ENCODE results near the gene KCTD8. TPM values are rescaled to one million over a fixed set of nuclear protein-coding genes. Genes with fewer than 3 reads are reported as not detected.

KCTD8 gene
- not detected in 2 replicates for total RNA-seq

DNA sequence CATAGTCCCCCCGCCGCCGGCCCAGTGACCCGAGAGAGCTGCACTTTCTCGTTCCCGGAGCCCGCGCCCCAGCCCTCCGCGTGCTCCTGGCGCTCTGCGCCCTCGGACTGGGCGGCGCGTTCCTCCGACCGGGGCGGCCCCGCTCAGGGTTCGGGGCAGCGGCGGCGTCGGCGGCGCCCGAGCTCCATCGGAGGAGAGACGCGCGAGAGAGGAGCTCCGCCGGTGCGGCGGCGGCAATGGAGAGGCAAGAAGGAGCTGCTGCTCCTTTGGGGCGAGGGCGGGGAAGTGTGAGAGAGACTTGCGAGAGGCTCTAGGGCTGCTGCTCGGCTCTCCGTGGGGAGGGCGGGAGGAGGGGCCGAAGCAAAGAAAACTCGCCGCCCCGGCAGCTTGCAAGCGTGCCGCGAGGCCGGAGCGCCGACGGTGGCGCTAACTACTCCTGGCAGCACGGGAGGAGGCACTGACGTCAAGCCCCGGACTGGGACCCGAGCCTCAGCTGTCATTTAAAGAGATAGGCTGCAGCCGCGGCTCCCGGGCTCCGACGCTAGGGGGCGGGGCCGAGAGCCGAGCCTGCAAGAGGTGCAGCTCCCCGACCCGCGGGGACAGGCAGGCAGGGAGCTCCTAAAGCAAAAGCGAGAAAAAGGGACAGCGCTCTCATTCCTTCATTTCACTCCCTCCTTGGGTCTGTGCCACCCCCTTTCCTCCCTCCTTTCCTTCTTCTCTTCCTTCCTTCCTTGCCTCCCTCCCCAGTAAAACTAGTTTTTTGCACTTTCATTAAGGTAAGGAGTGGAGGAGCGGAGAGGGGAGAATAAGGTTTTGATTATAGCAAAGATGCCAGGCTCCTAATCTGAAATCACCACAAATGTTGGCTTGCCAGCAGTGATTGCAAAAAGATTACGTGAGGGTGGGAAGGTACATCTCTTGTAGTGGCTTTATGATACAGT lies at the start of gene KCTD8:
KCTD8 (minus strand) TSS at position 289 of the 941 bp plus-strand sequence.

Other genes with a start within 250 kb of the KCTD8 start
- not detected in 2 replicates for gene YIPF7, start 202.8 kb upstream of the KCTD8 start, total RNA-seq
- gene GUF1, start 229.6 kb upstream of the KCTD8 start, total RNA-seq, result 12.5 and 15.0 TPM in 2 replicates

Data from cardiac atrium fibroblast (primary cell).